ENCODE measurements around the gene DRC7. TPM values are rescaled to one million over a fixed set of nuclear protein-coding genes. Genes with fewer than 3 reads are reported as not detected.

DRC7 gene
- polyA plus RNA-seq, 1 donor from 2014 or later, result 1.4 TPM

GRCh38 chr16:57774705-57775285 is 80.2 kb downstream of the DRC7 start:
- Histone ChIP-seq H3K4me3 (ENCODE audit: low read length) (no peak overlapping the region), H2AFZ (ENCODE audit: low read depth, low read length) (no peak overlapping the region), H3K9me3 (ENCODE audit: low read length) (no peaks in the 10 kb centered on the region), H3K27me3 (ENCODE audit: insufficient read depth, low read depth, low read length) (no peaks in the 10 kb centered on the region), H3K4me2 (ENCODE audit: low read length) (no peak overlapping the region), H3F3A (ENCODE audit: insufficient read depth, low read length, poor library complexity, severe bottlenecking) (no peaks in the 10 kb centered on the region), H3K79me2 (replicated peaks; ENCODE audit: insufficient read depth, low read length) (no peaks in the 10 kb centered on the region), H3K9ac (ENCODE audit: low read length) (no peak overlapping the region), H3K9me2 (ENCODE audit: insufficient read depth, low read length) (no peaks in the 10 kb centered on the region), H4K20me1 (ENCODE audit: insufficient read depth) (no peaks in the 10 kb centered on the region), H3K36me3 (ENCODE audit: insufficient read depth, low read length) (no peaks in the 10 kb centered on the region), H3K27ac (ENCODE audit: low read length) (no peak overlapping the region)
- TF ChIP-seq EP300 (conservative IDR thresholded peaks at IDR 0.05; ENCODE audit: poor library complexity, severe bottlenecking) (no peak), MXI1 (conservative IDR thresholded peaks at IDR 0.05; ENCODE audit: poor library complexity, severe bottlenecking) (no peak), SMC3 (conservative IDR thresholded peaks at IDR 0.05; ENCODE audit: poor library complexity) (no peak), POLR2AphosphoS5 (IDR thresholded peaks at IDR 0.05) (no peak), RAD21 (conservative IDR thresholded peaks at IDR 0.05) (no peak), EZH2 (IDR thresholded peaks at IDR 0.05; ENCODE audit: borderline replicate concordance, insufficient read depth, low read length, poor library complexity, severe bottlenecking) (no peak), TAF1 (IDR thresholded peaks at IDR 0.05; ENCODE audit: low read depth) (no peak)
- TF ChIP-seq, protein P1, sequence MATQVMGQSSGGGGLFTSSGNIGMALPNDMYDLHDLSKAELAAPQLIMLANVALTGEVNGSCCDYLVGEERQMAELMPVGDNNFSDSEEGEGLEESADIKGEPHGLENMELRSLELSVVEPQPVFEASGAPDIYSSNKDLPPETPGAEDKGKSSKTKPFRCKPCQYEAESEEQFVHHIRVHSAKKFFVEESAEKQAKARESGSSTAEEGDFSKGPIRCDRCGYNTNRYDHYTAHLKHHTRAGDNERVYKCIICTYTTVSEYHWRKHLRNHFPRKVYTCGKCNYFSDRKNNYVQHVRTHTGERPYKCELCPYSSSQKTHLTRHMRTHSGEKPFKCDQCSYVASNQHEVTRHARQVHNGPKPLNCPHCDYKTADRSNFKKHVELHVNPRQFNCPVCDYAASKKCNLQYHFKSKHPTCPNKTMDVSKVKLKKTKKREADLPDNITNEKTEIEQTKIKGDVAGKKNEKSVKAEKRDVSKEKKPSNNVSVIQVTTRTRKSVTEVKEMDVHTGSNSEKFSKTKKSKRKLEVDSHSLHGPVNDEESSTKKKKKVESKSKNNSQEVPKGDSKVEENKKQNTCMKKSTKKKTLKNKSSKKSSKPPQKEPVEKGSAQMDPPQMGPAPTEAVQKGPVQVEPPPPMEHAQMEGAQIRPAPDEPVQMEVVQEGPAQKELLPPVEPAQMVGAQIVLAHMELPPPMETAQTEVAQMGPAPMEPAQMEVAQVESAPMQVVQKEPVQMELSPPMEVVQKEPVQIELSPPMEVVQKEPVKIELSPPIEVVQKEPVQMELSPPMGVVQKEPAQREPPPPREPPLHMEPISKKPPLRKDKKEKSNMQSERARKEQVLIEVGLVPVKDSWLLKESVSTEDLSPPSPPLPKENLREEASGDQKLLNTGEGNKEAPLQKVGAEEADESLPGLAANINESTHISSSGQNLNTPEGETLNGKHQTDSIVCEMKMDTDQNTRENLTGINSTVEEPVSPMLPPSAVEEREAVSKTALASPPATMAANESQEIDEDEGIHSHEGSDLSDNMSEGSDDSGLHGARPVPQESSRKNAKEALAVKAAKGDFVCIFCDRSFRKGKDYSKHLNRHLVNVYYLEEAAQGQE (IDR thresholded peaks at IDR 0.05; ENCODE audit: borderline replicate concordance), result no peak
- TF ChIP-seq, protein P2, sequence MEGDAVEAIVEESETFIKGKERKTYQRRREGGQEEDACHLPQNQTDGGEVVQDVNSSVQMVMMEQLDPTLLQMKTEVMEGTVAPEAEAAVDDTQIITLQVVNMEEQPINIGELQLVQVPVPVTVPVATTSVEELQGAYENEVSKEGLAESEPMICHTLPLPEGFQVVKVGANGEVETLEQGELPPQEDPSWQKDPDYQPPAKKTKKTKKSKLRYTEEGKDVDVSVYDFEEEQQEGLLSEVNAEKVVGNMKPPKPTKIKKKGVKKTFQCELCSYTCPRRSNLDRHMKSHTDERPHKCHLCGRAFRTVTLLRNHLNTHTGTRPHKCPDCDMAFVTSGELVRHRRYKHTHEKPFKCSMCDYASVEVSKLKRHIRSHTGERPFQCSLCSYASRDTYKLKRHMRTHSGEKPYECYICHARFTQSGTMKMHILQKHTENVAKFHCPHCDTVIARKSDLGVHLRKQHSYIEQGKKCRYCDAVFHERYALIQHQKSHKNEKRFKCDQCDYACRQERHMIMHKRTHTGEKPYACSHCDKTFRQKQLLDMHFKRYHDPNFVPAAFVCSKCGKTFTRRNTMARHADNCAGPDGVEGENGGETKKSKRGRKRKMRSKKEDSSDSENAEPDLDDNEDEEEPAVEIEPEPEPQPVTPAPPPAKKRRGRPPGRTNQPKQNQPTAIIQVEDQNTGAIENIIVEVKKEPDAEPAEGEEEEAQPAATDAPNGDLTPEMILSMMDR (IDR thresholded peaks at IDR 0.05; ENCODE audit: poor library complexity, severe bottlenecking), result no peak

- Histone ChIP-seq H4K20me1 (ENCODE audit: insufficient read depth) (no peaks in the 10 kb centered on the region), H3K9ac (ENCODE audit: low read length) (no peak overlapping the region), H2AFZ (ENCODE audit: low read depth, low read length) (no peak overlapping the region), H3K4me2 (ENCODE audit: low read length) (no peak overlapping the region), H3K36me3 (ENCODE audit: insufficient read depth, low read length) (no peaks in the 10 kb centered on the region), H3K9me2 (ENCODE audit: insufficient read depth, low read length) (no peaks in the 10 kb centered on the region), H3K4me3 (ENCODE audit: low read length) (no peak overlapping the region), H3K79me2 (replicated peaks; ENCODE audit: insufficient read depth, low read length) (no peaks in the 10 kb centered on the region), H3K27ac (ENCODE audit: low read length) (no peak overlapping the region), H3F3A (ENCODE audit: insufficient read depth, low read length, poor library complexity, severe bottlenecking) (no peaks in the 10 kb centered on the region), H3K9me3 (ENCODE audit: low read length) (no peaks in the 10 kb centered on the region), H3K27me3 (ENCODE audit: insufficient read depth, low read depth, low read length) (no peaks in the 10 kb centered on the region)
- TF ChIP-seq TAF1 (IDR thresholded peaks at IDR 0.05; ENCODE audit: low read depth), result no peak
- TF ChIP-seq RAD21 (conservative IDR thresholded peaks at IDR 0.05), result peak; percentile 56
- TF ChIP-seq, protein P2 (IDR thresholded peaks at IDR 0.05; ENCODE audit: poor library complexity, severe bottlenecking), result peak; percentile 55
- TF ChIP-seq MXI1 (conservative IDR thresholded peaks at IDR 0.05; ENCODE audit: poor library complexity, severe bottlenecking), result no peak
- peak; percentile 57 for TF ChIP-seq SMC3 (conservative IDR thresholded peaks at IDR 0.05; ENCODE audit: poor library complexity)
Measured at GRCh38 chr16:57775661-57776469, 81.3 kb downstream of the DRC7 start.

All from neural cell (in vitro differentiated cells).